Stimulated activated CD8-positive, alpha-beta memory T cell treated with anti-CD3 and anti-CD28 coated beads, Interleukin-15, amount 100 ng/mL, for 4 hours (primary cell): ENCODE data around the gene LDAH.

Experiments used
- DNase-seq, 2 donors: peaks; one replicate each; pipeline ENCODE4 v3.0.0-alpha.2; 2020; ENCODE audit warnings: low read depth in 2 of 2

The LDAH gene

GRCh38 chr2:20682167-20682920 is 140.6 kb downstream of the LDAH start:
- no peak for DNase-seq

GRCh38 chr2:20680744-20681375 is 142.0 kb downstream of the LDAH start:
- no peak for DNase-seq

- DNase-seq = no peak
Measured at GRCh38 chr2:20678780-20679179, 144.1 kb downstream of the LDAH start.

- no peak for DNase-seq
Measured at GRCh38 chr2:20678086-20678395, 144.9 kb downstream of the LDAH start.

GRCh38 chr2:20677301-20678085 is 145.4 kb downstream of the LDAH start:
- no peak for DNase-seq

- no peak for DNase-seq
Measured at GRCh38 chr2:20676353-20677215, 146.3 kb downstream of the LDAH start.

GRCh38 chr2:20675701-20676352 is 147.1 kb downstream of the LDAH start:
- DNase-seq = no peak

- no peak for DNase-seq
Measured at GRCh38 chr2:20674974-20675679, 147.8 kb downstream of the LDAH start.

GRCh38 chr2:20674309-20674965 is 148.5 kb downstream of the LDAH start:
- DNase-seq = no peak

- DNase-seq = no peak
Measured at GRCh38 chr2:20673686-20674308, 149.1 kb downstream of the LDAH start.

GRCh38 chr2:20672201-20672951 is 150.5 kb downstream of the LDAH start:
- no peak for DNase-seq

GRCh38 chr2:20671736-20672080 is 151.2 kb downstream of the LDAH start:
- no peak for DNase-seq

- no peak for DNase-seq
Measured at GRCh38 chr2:20671036-20671735, 151.7 kb downstream of the LDAH start.

GRCh38 chr2:20670315-20671035 is 152.4 kb downstream of the LDAH start:
- no peak for DNase-seq

GRCh38 chr2:20669562-20670314 is 153.2 kb downstream of the LDAH start:
- DNase-seq = no peak

- DNase-seq = no peak
Measured at GRCh38 chr2:20668871-20669475, 153.9 kb downstream of the LDAH start.

GRCh38 chr2:20668451-20668850 is 154.4 kb downstream of the LDAH start:
- DNase-seq = no peak
